Breast epithelium (tissue), 3 donors: ENCODE measurements around the gene SPG7.

ENCODE experiments used
- POLR2AphosphoS5 ChIP-seq, 3 donors: sonication (generic); formaldehyde crosslinking; IDR thresholded peaks; one replicate each; pipeline ENCODE4 v1.6.1; 2017; ENCODE audit warnings: antibody characterized with exemption in 3 of 3
- TF ChIP-seq, protein P1 (sequence below), 3 donors: fragments of 450-650 bp; IDR thresholded peaks; one replicate each; pipeline ENCODE4 v1.5.1; 2016 to 2017; ENCODE audit warnings: antibody characterized with exemption in 3 of 3, mild to moderate bottlenecking in 3 of 3, moderate library complexity in 3 of 3

GRCh38 chr16:89583895-89584644 is 75.9 kb downstream of the SPG7 start:
- TF ChIP-seq, protein P1, sequence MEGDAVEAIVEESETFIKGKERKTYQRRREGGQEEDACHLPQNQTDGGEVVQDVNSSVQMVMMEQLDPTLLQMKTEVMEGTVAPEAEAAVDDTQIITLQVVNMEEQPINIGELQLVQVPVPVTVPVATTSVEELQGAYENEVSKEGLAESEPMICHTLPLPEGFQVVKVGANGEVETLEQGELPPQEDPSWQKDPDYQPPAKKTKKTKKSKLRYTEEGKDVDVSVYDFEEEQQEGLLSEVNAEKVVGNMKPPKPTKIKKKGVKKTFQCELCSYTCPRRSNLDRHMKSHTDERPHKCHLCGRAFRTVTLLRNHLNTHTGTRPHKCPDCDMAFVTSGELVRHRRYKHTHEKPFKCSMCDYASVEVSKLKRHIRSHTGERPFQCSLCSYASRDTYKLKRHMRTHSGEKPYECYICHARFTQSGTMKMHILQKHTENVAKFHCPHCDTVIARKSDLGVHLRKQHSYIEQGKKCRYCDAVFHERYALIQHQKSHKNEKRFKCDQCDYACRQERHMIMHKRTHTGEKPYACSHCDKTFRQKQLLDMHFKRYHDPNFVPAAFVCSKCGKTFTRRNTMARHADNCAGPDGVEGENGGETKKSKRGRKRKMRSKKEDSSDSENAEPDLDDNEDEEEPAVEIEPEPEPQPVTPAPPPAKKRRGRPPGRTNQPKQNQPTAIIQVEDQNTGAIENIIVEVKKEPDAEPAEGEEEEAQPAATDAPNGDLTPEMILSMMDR (IDR thresholded peaks at IDR 0.05), result no peak
- TF ChIP-seq POLR2AphosphoS5 (IDR thresholded peaks at IDR 0.05), result no peak
